ENCODE results near the gene PRKD1.
A peak's percentile ranks its signal among the peaks of the same experiment; 100 is the strongest.

GRCh38 chr14:29548948-29549370 is 378.7 kb downstream of the PRKD1 start:
- peak; percentile 54 to 72 (median 57) for TF ChIP-seq CTCF (IDR thresholded peaks at IDR 0.05)
- no peak for TF ChIP-seq POLR2A (IDR thresholded peaks at IDR 0.05)
